ENCODE data around the gene TRAF3IP1.

DNA sequence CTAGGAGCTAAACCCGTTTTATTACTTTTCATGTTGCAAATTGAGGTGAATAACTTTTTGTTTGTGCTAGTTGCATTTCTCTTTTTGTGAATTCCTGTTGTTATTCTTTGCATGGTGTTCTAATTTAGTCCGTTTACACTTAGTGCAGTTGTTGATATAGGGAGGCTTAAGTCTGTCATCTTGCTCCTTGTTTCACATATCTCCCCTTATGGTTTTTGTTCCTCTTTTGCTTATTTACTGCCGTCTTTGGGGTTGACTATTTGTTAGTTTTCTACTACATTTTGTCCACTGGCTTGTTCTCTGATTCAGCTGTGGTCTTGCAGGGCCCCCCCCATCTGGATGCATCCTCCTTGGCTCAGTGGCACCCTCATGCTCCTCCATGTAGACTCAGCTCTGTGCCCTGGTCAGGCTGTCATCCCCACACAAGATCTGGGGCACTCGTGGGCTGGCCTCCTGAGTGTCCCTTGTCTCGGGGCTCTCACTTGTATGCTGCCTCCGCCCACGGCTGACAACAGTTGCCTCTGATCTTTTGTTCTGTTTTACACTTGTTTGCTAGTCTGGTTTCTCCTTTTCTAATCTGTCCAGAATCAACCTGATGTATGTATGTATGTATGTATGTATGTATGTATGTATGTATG is 63.5 kb downstream of the TRAF3IP1 start:
- TF ChIP-seq POLR2A (IDR thresholded peaks at IDR 0.05), result no peak
- TF ChIP-seq, protein P1, sequence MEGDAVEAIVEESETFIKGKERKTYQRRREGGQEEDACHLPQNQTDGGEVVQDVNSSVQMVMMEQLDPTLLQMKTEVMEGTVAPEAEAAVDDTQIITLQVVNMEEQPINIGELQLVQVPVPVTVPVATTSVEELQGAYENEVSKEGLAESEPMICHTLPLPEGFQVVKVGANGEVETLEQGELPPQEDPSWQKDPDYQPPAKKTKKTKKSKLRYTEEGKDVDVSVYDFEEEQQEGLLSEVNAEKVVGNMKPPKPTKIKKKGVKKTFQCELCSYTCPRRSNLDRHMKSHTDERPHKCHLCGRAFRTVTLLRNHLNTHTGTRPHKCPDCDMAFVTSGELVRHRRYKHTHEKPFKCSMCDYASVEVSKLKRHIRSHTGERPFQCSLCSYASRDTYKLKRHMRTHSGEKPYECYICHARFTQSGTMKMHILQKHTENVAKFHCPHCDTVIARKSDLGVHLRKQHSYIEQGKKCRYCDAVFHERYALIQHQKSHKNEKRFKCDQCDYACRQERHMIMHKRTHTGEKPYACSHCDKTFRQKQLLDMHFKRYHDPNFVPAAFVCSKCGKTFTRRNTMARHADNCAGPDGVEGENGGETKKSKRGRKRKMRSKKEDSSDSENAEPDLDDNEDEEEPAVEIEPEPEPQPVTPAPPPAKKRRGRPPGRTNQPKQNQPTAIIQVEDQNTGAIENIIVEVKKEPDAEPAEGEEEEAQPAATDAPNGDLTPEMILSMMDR (IDR thresholded peaks at IDR 0.05), result no peak
- TF ChIP-seq EP300 (IDR thresholded peaks at IDR 0.05), result no peak
- no peak for TF ChIP-seq POLR2AphosphoS5 (IDR thresholded peaks at IDR 0.05)
